Hindlimb muscle (tissue), 1 donor: ENCODE measurements around the gene CACNA1H. TPM values are rescaled to one million over a fixed set of nuclear protein-coding genes. Genes with fewer than 3 reads are reported as not detected.
"Not testable (repeated sequence)": the region's sequence is repeated elsewhere in the genome, so short reads cannot be mapped to it uniquely, and the experiment has no call there.

ENCODE experiments used
- DNase-seq: peaks from one replicate; pipeline ENCODE4 v3.0.0-alpha.2; 2013
- polyA plus RNA-seq: library from polyadenylated mRNA; unstranded; fragments of 120-200 nt; gene quantifications from one replicate; pipeline ENCODE4 v1.2.1, GENCODE V29; 2013; ENCODE audit not compliant: insufficient read length

CACNA1H gene
- polyA plus RNA-seq, 1 donor, result 69.6 TPM

DNA sequence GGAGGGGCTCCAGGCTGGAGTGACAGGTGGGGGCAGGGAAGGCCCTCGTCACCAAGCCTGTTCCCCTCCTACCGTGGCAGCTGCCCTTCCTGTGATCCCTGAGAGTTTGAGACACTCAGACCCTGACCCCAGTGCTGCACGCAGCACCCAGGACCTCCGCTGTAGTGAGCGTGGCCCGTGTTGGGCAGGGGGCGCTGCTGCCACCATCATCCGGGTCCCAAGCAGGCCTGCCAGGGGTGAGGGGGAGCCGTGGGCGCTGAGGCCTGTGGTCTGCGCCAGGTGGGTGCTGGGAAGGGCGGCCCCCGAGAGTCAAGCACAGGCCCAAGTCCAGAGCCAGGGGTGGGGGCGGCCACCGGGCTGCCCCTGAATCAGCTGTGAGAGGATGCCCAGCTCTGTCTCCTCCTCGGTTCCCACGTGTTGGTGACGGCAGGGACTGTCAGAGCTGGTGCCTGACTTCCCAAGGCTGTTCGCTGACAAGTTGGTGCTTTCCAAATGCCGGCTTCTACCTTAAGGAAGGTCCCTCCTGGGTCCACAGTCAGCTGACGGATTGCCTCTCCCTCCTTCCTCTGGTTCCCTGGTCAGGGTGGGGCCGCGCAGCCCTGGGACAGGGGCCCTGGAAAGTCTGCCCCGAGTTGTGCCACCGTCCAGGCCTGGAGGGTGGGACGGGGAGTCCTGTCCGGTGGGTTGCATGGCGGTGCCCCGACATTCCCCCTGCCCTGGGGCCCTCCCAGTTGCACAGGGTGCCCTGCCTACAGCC lies 41.1 kb downstream of the CACNA1H start:
- DNase-seq, result no peak

DNA sequence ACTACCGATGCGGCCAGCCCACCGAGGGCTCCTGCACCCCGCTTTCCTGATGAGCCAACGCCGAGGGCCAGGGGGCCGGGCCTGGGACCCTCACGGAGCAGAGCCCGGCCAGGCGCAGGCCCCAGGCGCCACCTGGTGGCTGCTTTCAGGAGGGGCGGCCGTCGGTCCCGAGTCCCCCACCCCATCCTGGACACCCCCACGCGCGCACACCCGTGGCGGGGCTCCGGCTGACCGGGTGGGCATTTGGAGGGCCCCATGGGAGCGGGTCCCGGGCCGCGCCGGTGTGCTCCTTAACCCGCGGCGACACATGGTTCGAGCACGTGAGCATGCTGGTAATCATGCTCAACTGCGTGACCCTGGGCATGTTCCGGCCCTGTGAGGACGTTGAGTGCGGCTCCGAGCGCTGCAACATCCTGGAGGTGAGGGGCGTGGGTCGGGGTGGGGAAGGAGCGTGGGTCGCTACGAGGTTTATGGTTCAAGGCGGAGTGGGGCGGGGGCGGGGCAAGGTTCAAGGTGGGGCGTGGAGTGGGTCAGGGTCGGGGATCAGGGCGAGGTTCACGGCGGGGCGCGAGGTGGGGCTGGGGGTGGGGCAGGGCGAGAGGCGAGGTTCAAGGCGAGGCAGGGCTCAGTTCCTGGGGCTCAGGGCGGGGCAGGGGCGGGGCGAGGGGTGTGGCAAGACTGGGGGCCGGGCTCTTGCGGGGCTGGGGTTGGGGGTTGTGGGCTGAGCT lies 41.9 kb downstream of the CACNA1H start:
- DNase-seq, result no peak

DNA sequence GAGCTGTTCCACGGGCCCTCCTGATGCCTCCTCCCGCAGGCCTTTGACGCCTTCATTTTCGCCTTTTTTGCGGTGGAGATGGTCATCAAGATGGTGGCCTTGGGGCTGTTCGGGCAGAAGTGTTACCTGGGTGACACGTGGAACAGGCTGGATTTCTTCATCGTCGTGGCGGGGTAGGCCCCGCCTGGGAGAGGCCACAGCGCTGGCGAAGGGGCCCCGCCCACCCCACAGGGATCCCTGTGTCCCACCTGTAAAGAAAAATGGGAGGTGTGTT lies 42.4 kb downstream of the CACNA1H start:
- DNase-seq, result no peak

DNA sequence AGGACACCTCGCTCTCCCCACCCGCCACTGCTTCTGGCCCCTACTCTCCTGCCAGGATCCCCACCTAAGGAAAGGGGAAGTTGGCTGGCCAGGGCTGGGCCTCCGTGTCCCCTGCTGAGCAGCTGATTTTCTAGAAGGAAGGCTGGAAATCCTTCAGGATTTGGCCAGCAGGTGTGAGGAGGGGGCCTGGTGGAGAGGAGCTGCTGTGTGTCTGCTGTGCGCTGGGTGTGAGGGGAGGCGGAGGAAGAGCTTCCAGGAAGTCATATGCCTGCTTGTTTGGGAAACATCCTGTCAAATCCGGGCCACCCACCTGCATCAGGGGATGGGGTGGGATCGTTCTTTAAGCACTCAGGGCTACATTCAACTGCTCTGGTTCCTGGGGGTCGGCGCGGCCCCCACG lies 43.6 kb downstream of the CACNA1H start:
- DNase-seq, result no peak

DNA sequence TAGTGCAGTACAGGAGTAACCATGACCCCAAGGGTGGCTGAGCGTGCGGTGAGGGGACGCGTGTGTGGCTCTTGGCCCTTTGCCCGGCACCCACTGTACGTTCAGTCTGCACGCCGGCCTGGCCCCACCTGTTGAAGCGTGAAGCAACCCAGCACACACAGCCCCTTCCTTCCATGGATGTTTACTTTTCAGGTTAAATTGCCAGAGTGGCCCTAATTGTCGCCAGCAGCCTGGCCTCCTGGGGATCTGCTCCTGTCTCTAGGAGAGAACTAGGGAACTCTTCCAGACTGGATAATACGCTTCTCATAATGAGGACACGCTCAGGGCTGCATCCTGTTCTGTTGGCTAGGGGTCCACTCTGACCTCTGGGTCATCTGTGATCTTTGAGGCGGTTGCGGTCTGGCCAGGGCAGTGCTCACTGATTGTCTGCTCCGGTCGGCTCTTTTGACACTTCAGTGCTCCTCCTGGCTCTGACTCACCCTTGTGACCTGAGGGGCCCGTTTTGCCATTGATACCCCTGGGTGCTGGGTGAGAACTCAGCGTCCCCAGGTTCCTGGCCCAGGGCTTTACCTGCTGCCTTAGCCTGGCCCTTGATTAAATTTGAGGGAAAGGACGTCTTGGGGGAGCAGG lies 44.4 kb downstream of the CACNA1H start:
- no peak for DNase-seq

DNA sequence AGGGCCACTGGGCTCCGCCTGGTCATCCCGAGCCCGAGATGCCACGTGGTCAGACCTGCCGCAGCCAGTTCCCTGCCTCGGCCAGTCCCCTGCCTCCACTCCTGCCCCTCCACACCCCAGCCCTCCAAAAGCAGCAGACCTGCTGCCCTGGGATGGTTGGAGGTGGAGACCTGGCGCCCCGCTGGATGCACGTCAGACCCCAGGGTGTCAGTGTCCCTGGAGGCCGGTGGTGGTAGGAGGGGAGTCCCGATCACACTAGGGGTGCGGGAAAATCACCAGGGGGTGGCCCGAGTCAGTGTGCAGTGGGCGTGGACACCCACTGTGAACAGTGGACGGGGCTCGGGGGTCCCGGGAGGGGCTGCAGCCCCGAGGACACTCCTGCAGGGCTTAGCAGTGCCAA lies 45.3 kb downstream of the CACNA1H start:
- DNase-seq, result no peak

DNA sequence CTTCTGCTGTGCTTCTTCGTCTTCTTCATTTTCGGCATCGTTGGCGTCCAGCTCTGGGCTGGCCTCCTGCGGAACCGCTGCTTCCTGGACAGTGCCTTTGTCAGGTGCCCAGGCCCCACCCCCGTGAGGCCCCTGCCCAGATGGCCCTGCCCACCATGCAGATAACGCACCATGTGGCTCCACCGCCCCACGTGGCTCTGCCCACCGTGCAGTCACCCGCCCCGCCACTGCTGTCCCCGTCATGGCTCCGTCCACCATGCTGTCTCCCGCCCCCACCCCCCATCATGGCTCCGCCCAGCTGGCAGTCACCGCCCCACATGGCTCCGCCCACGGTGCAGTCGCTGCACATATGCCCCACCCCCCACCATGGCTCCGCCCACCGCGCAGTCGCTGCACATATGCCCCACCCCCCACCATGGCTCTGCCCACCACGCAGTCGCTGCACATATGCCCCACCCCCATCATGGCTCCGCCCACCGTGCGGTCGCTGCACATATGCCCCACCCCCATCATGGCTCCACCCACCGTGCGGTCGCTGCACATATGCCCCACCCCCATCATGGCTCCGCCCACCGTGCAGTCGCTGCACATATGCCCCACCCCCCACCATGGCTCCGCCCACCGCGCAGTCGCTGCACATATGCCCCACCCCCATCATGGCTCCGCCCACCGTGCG lies 45.9 kb downstream of the CACNA1H start:
- not testable (repeated sequence) for DNase-seq

DNA sequence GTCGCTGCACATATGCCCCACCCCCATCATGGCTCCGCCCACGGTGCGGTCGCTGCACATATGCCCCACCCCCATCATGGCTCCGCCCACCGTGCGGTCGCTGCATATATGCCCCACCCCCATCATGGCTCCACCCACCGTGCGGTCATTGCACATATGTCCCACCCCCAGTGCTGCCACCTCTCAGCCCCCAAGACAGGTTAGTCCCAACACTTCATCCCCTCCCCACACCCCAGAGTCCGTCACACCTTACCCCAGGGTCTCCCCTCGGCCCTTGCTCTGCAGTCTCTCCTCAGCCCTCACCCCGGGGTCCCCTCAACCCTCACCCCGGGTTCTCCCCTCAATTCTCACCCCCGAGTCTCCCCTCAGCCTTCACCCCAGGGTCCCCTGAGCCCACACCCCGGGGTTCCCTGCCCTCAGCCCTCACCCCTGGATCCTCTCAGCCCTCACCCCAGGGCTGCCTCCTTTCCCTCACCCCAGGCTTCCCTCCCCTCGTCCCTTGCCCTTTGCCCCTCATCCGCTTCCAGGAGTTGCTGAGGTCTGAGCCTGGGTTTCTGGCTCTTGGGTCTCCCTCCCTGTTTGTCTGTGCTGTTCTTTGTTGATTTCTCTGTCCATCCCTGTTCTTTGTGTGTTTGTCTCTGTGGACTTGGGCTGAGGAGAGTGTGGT lies 46.6 kb downstream of the CACNA1H start:
- no peak for DNase-seq

DNA sequence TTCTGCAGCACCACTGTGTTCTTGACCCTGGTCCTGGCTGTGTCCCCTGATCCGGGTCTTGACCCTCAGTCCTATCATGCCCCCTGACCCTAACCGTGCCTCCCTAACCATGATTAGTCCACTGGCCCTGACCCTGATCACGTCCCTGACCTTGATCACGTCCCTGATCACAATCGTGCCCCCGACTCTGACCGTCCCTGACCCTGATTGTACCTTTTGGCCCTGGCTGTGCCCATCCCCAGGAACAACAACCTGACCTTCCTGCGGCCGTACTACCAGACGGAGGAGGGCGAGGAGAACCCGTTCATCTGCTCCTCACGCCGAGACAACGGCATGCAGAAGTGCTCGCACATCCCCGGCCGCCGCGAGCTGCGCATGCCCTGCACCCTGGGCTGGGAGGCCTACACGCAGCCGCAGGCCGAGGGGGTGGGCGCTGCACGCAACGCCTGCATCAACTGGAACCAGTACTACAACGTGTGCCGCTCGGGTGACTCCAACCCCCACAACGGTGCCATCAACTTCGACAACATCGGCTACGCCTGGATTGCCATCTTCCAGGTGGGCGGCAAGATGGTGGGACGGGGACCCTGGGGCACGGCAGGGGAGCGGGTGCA lies 47.2 kb downstream of the CACNA1H start:
- no peak for DNase-seq

DNA sequence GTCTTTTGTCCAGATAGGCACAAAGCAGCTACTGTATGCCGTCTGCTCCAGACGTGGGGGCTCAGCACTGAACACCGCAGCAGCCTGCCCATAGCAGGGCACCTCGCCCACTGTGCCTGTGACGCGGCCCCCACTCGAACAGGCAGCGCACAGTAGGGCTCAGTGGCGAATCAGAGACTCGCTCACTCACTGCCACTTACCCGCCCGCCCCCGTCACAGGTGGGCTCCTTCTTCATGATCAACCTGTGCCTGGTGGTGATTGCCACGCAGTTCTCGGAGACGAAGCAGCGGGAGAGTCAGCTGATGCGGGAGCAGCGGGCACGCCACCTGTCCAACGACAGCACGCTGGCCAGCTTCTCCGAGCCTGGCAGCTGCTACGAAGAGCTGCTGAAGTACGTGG lies 48.5 kb downstream of the CACNA1H start:
- no peak for DNase-seq

DNA sequence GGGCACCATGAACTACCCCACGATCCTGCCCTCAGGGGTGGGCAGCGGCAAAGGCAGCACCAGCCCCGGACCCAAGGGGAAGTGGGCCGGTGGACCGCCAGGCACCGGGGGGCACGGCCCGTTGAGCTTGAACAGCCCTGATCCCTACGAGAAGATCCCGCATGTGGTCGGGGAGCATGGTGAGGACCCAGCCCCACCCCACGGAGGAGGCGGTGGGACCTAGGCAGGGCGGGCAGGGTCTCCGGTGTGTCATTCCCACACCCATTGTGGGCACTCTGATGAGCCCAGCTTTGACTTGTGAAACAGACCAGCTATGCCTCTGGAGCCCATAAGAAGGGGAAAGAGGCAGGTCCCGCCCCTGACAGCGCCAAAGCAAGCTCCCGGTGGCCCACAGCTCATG lies 49.4 kb downstream of the CACNA1H start:
- DNase-seq, result no peak

DNA sequence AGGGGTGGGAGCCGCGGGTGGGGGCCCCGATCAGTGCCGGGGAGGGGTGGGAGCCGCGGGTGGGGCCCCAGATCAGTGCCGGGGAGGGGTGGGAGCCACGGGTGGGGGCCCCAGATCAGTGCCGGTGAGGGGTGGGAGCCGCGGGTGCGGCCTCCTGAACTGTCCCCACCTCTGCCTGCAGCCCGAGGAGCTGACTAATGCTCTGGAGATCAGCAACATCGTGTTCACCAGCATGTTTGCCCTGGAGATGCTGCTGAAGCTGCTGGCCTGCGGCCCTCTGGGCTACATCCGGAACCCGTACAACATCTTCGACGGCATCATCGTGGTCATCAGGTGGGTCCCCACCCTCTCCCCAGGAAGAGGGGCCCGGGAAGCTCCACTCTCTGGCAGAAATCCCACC lies 52.0 kb downstream of the CACNA1H start:
- DNase-seq, result no peak

DNA sequence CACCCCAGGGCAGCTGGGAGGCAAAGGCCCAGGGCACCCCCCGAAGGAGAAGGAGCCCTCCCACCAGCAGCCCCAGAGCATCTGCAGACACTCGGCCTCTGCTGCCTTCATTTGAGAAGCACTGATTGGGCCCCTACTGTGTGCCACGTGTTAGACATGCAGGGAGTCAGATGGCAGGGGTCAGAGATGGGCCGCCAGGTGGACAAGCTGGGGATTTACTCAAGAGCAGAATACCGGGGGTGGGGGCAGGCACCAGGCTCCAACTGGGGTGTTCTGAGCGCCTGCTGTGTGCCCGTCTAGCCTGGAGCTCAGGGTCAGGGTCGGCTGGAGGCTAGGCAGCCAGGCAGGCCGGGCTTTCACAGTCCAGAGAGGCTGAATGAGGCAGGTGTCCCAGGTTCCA lies 53.4 kb downstream of the CACNA1H start:
- DNase-seq, result no peak

DNA sequence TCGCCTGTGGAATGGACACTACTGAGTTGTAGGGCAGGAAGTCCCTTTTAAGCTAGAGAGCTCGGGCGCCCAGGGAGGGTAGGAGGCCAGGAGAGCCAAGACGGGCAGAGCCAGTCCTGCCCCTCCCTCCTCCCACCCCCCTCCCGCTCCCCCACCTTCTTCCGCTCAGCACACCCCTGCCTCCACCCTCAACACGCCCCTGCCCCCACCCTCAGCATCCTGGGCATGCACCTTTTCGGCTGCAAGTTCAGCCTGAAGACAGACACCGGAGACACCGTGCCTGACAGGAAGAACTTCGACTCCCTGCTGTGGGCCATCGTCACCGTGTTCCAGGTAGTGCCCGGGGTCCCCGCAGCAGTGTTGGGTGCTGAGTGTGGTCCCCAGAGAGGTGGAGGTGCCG lies 53.9 kb downstream of the CACNA1H start:
- no peak for DNase-seq

DNA sequence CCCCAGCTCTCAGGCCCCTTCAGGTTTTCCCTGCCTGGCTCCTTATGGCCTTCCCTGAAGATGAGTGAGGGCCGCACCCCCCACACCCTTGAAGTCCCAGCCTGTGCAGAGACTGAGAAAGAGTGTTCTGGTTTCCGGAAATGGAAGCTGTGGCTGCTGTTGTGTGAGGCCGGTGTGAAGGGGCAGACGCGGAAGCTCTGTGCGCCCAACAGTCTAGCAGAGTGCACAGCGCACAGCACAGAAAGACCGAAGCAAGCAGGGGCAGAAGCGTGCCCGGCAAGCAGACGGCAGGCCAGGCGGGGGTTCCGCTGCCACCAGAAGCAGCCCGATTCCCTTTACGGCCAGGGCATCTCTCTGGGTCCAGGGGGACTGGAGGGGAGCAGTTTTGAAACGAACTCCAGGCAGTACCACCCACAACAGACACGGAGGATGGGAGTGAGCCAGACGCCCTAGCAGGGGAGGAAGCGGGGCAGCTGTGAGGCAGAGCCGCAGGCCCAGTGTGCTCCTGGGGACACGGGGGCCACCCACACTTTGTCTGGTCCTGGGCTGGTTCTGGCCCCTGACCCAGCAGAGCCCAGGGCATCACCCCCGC lies 55.4 kb downstream of the CACNA1H start:
- DNase-seq, result no peak

DNA sequence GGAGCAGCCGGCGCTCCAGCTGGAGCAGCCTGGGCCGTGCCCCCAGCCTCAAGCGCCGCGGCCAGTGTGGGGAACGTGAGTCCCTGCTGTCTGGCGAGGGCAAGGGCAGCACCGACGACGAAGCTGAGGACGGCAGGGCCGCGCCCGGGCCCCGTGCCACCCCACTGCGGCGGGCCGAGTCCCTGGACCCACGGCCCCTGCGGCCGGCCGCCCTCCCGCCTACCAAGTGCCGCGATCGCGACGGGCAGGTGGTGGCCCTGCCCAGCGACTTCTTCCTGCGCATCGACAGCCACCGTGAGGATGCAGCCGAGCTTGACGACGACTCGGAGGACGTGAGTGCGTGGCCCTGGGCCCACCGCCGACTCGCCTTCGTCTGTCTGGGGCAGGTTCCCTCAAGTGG lies 56.2 kb downstream of the CACNA1H start:
- no peak for DNase-seq

DNA sequence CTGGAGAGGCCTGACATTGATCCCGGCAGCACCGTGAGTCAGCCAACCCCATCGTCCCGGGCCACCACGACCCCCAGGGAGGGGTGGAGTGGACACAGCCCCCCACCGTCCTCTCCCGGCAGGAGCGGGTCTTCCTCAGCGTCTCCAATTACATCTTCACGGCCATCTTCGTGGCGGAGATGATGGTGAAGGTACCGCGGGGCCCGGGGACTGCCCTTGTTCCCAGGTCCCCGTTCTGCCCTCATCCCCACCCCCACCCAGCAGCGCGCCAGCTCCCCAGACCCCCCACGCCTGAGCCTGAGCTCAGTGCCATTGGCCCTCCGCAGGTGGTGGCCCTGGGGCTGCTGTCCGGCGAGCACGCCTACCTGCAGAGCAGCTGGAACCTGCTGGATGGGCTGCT lies 57.6 kb downstream of the CACNA1H start:
- no peak for DNase-seq

DNA sequence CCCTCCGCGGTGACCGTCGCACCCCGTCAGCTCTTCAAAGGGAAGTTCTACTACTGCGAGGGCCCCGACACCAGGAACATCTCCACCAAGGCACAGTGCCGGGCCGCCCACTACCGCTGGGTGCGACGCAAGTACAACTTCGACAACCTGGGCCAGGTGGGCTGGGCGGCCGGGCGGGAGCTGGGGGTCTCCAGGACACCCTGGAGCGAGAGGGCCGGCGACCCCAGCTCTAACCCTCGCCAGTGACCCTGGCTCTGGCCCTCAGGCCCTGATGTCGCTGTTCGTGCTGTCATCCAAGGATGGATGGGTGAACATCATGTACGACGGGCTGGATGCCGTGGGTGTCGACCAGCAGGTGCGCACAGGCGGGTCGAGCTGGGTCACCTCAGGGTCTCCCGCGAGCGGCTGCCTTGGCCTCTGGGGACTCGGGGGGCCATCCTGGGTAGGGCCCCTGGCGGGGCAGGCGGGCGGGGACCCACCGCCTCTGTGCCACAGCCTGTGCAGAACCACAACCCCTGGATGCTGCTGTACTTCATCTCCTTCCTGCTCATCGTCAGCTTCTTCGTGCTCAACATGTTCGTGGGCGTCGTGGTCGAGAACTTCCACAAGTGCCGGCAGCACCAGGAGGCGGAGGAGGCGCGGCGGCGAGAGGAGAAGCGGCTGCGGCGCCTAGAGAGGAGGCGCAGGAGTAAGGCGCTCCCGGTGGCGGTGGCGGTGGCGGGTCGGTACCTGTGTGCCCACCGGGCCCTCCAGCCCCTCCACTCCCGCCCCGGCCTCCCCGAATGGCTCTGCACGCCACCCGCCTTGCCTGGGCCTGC lies 58.8 kb downstream of the CACNA1H start:
- no peak for DNase-seq

DNA sequence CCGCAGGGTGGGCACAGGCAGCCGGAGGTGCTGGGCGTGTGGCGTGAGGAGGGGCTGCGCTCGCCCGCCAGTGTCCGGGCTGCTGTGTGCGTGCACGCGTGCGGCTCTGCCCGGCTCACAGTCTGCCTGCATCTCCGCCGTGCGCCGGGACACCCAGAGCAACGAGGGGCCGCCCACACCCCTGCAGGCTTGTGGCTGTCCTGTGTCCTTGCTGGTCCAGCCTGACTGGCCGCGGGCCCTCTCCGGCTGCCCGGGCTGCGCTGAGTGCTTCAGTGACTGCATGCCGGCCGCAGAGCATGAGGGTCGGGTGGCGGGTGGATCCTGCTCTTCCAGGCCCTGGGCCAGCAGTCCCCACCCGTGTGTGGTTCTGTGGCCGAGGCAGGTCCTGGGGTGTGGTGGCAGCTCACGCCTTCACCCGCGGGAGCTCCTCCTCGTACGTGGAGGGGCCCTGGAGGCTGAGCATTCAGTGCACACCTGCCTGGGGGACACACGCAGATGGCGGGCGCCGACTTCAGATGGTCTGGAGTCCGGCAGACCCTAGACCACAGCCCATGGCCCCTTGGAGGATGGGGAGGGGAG lies 59.8 kb downstream of the CACNA1H start:
- no peak for DNase-seq

DNA sequence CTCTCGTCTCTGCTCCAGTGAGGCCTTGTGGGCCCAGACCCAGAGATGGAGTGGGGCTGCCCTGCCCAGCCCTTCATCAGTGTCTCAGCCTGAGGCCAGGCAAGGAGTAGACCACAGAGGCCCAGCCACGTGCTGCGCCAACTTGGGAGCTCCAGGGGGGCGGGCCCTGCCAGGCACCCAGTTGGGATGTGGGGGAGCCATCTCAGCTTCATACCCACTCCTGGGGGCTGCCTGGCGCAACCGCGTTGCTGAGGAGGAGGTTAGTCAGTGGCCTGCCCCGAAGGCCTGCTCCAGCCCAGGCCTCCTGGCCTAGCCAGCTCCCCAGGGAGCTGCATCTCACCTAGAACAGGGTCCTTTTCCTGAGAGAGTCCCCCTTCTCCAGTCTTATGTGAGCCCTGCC lies 60.3 kb downstream of the CACNA1H start:
- DNase-seq, result no peak
